GM12892 (cell line): ENCODE data around the gene OGG1.

Source experiments
- POLR2AphosphoS5 ChIP-seq: IDR thresholded peaks from 2 replicates; pipeline ENCODE4 v1.6.1; 2011; ENCODE audit warnings: low read depth, low read length, control low read depth
- TAF1 ChIP-seq: IDR thresholded peaks from 2 replicates; pipeline ENCODE4 v1.6.1; 2011; ENCODE audit warnings: low read depth, mild to moderate bottlenecking, control low read depth, low read length, borderline replicate concordance

DNA sequence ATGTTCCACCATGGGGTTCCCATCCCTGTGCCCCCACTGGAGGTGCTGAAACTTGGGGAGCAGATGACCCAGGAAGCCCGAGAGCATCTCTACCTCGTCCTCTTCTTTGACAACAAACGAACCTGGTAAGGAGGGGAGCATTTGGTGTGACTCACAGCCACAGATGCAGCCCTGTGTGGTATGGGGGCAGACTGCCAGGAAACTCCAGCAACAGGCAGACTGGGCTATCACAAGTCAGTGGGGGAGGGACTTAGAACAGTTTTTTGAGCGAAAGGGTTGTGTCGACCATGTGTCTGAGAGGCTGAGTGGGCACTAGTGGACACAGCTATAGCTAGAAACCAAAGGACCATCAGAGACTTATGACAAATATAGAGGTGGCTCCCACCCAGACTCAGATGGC lies 3.4 kb upstream of the OGG1 start:
- TF ChIP-seq POLR2AphosphoS5: no peak
- TF ChIP-seq TAF1: no peak
